ENCODE data around the gene NOTUM.

DNA sequence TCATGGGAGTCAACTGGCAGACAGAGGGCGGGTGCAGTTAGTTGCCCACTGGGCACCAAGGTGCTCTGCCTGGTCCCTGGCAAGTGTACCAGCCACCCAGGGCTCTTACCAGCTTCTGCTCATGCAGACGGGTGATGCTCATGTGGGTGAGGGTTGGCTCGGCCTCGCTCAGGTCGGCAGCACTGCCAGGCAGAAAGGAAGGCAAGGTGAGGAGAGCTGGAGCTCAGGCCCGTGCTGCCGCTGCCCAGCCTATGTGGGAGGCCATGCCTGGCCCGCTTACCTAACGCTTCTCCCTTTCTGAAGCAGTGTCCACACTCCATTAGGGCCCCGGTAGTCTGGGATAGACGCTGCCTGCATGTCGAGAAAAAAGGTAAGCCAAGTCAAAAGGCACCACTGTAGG is 45.7 kb downstream of the NOTUM start:
- TF ChIP-seq, protein P1, sequence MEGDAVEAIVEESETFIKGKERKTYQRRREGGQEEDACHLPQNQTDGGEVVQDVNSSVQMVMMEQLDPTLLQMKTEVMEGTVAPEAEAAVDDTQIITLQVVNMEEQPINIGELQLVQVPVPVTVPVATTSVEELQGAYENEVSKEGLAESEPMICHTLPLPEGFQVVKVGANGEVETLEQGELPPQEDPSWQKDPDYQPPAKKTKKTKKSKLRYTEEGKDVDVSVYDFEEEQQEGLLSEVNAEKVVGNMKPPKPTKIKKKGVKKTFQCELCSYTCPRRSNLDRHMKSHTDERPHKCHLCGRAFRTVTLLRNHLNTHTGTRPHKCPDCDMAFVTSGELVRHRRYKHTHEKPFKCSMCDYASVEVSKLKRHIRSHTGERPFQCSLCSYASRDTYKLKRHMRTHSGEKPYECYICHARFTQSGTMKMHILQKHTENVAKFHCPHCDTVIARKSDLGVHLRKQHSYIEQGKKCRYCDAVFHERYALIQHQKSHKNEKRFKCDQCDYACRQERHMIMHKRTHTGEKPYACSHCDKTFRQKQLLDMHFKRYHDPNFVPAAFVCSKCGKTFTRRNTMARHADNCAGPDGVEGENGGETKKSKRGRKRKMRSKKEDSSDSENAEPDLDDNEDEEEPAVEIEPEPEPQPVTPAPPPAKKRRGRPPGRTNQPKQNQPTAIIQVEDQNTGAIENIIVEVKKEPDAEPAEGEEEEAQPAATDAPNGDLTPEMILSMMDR (IDR thresholded peaks at IDR 0.05 in 2 of 3, conservative IDR thresholded peaks at IDR 0.05 in 1 of 3; ENCODE audit: control insufficient read depth in 2 of 3, extremely low read depth in 1 of 3, insufficient read depth in 1 of 3, low read depth in 3 of 3, low read length in 3 of 3): no peak
- no peak for TF ChIP-seq FOXK2 (IDR thresholded peaks at IDR 0.05)
- no peak for TF ChIP-seq PML (IDR thresholded peaks at IDR 0.05; ENCODE audit: low read length)
- TF ChIP-seq NR2F1 (conservative IDR thresholded peaks at IDR 0.05): no peak
